DMS 273 (cell line): ENCODE results near the gene BDKRB2.
"Not testable (repeated sequence)": the region's sequence is repeated elsewhere in the genome, so short reads cannot be mapped to it uniquely, and the experiment has no call there.

ENCODE experiments used
- DNase-seq: peaks from one replicate; lab custom pipeline; 2025; ENCODE audit not compliant: unreplicated experiment; lab: John Stamatoyannopoulos, UW

BDKRB2 gene

DNA sequence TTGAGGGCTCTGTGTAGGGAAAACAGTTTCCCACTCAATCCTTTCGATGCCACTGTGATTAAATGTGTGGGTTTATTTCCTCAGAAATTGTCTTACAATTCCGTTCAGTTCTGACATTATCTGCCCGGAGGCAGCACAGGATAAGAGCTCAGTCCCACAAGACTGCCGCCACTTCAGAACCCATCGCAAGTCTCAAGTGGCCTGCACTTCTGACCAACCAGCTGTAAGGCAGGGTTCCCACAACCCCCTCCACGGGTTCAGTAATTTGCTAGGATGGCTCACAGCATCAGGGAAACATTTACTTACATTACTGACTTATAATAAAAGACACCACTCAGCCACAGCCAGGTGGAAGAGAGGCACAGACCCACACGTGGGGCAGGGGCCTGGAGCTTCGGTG lies 17.2 kb downstream of the BDKRB2 start:
- DNase-seq = no peak

DNA sequence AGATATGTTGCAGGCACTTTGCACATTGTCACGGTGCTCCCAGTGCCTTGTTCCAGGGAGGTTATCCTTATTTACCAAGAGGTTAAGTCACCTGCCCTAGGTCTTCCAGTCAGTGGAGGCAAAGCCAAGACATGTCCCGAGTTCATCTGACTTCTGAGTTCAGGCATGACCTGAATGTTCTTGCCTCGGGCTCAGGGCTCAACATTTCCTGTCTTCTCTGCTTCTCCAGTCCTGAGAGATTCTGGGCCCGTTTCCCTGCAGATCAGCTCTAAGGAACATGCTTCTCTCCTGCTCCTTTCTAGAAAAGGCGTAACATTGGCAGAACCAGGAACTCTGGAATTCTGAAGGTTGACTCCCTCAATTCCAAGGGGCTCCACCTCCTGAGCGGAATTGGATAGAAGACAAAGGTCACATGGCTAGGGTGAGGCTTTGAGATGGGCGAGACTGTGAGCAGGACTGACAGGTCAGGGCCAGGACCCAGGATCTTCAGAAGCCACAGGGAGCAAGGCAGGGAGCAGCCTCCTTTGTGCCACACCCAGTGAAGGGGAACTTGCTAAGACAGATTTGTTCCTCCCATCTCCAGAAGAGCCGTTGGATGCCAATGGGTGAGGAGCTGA lies 19.9 kb downstream of the BDKRB2 start:
- no peak for DNase-seq

DNA sequence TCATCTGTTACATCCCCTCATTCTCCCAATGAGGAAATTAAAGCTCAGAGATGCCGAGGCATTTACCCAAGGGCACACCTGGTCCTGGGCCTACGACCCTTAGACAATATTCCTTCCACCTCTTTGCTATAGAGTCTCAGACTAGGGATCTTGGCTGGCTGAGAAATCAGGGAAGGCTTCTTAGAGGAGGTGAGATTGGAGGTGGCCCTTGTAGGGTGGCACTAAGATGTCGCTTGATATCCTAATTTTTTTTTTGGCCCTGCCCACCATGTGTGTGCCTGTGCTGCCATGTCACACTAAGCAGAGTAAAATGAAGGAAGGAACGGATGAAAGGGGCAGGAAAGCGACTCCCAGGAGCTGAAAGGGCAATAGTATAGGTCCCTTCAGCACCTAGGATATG lies 20.6 kb downstream of the BDKRB2 start:
- DNase-seq = no peak

DNA sequence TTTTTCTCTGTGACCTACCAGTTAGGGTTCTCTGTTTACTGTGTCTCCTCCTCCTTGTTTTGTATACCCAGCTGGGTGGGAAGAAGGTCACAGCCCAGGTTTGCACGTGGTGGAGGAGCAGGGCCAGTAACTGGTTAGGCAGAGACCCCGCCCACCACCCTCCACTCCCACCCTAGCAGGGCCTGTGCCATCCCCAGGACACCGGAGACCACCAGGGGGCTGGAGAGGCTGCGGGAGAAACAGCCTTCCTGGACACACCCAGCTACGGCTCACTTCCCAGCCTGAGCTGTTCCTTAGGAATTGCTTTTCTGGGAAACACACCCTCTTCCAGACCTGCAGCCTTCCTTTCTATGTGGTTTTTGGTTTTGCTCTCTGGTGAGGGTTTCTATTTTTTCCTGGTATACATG lies 21.1 kb downstream of the BDKRB2 start:
- peak; percentile 33 for DNase-seq

DNA sequence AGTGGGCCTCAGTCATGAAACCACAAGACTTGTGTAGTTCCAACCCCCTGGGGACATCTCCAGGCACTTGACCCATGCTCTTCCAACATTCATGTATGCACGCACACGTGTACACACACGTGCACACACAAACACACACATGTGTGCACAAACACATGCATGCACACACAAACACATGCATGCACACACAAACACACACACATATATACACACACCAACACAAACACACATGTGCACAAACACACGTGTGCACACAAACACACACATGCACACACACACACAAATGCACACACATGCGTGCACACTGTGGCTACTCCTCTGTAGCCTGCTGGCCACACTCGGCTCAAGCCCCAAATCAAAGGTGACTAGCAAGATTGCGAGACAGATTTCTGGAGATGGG lies 22.8 kb downstream of the BDKRB2 start:
- no peak for DNase-seq

DNA sequence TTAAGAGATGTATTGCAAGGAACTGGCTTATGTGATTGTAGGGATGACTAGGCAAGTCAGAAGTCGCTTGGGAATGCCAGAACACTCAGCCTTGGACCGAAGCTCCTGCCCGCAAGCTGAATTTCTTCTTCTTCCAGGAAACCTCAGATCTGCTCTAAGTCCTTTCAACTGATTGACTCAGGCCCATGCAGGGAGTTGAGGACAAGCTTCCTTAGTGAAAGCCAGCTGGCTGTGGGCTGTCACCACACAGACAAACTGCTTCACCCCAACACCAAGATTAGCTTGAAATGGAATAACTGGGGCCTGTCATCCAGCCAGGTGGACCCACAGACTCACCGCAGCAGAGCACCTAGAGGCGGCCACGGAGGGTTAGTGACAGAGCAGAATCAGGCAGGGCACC lies 24.7 kb downstream of the BDKRB2 start:
- no peak for DNase-seq

DNA sequence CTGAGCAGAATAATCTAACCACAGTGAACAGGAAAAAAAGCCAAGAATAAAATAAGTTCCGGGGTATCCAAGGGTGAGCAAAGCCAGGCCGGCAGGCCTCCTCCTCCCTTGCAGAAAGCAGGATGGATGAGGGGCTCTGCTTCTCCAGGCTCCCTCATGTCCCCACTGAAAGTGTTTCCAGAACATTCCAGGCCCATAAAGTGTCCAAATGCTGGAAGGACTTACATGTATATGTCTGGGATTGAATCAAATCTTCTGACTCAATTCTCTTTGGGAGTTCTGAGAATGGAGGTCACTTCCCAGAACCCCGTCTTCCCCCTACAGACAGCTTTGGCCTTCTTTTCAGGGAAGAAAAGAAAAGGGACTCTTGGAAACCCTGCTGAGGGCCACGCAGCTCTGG lies 26.4 kb downstream of the BDKRB2 start:
- no peak for DNase-seq

DNA sequence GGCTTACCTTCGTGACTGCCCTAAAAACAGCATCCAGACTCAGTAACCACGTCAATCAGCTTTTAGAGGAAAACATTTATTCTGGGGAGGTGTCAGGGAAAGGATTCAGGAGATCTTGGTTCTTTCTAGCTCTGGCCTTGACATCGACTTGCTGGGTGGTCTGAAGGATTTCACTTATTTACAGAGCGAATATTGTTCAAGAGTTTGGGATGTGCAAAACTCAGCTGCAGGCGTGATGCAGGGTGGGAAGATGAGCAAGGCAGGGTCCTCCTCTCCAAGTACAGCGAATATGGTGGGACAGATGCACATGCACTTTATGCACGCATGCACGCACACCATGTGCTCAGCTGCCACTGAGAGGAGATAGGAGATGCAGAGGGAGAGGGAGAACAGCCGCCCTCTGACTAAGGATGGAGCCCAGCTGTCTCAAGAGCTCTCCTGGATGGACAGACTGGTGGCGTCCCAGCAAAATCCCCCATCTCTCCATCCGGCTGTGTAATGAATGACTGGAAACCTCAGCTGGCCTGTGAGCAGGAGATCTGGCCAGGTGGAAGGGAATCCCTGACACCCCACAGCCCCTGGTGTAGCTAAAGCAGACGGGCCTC lies 27.0 kb downstream of the BDKRB2 start:
- DNase-seq = peak; percentile 31

DNA sequence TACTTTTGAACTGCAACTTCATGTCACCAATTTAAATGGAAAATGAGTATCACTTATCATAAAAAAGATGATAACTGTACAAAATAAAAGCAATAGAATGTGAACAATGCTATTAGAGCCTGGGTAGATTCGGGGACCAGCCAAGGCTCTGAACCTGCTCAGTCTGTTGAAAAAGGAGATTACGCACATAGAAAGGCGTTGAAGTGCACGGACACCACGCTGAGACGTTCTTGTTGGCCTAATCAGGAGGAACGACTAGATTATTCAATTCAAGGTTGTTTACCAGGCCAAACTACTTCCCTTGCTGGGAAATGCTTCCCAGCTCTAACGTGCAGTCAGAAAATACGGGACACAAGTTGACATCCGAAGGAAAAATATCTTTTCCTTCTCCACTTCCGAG lies 27.9 kb downstream of the BDKRB2 start:
- DNase-seq = no peak

DNA sequence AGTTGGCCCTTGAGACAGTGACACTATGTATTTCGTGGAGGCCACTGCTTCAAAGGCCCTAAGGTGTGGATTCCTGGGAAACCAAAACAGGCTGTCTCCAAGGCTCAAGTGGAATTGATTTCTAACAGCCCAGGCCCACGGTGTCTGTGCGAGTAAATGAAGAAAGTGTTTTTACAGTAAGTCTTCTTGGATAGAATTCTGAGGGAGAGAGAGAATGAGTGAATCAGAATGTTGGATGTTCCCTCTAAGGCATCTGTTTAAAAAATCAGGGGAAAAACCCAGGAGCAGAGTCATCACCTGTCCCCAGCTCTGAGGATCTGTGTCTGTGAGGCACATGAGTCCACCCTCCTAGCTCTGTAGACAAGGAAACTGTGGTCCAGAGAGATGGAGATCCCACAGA lies 29.0 kb downstream of the BDKRB2 start:
- DNase-seq = no peak

DNA sequence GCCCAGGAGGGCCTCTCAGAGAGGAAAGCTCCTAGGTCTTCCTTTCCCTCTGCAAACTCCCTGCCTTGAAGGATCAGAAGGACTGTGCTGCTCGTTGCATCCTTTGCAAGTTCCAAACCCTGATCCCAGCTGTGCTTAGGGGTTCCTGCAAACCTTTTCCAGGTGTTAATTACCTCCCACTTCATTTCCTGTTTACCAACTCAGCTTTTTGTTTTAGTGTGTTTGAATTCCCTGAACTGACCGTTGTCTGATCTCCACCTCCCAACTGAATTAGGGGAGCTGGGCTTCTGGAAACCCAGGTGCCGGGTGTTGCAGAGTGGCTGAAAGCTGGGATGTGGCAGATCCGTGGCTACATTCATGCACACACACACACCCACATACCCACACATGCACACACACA lies 30.8 kb downstream of the BDKRB2 start:
- DNase-seq = no peak

DNA sequence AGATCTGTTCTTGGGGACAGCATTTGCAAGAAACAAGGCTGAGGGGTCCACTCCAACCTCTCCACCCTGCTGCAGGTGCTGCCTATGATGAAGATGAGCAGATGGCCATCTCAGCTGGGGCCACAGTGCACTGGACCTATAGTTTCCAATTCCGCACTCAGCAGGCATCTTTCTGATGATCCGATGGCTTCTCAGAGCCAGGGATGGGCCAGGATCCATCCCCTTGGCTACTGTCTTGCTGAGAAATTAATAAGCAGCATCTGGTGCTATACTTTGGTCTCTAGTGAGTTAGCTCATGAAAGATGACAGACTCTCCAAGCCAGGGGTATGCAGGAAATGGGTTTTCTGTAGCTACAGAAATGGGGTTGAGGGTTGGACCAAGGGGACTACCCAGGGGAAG lies 33.0 kb downstream of the BDKRB2 start:
- no peak for DNase-seq

DNA sequence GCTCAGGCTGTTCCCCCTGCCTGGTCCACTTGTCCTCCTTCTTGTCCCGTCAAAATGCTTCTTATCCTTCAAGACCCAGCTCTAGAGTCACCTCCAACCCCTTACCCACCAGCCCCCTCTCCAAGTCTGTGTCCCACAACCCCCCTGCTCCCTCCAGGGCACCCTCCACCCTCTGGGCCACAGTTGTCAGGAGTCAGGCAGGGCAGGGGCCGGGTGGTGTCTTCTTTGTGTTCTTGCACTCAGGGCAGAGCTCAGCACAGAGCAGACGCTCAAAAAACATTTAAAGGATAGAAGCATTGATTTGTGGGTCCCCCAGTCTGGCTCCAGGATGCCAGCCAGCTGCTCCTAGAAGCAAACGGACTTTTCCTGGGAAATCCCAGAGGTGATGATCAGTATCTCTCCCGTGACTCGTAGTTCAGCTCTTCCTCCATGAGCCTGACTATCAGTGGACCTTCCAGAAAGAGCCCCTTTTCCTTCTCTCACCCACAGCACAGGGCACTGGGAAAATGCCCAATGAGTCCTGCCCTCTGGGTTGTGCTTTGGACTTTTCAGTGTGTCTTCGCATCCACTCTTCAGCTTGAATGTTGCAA lies 34.1 kb downstream of the BDKRB2 start:
- DNase-seq = no peak

DNA sequence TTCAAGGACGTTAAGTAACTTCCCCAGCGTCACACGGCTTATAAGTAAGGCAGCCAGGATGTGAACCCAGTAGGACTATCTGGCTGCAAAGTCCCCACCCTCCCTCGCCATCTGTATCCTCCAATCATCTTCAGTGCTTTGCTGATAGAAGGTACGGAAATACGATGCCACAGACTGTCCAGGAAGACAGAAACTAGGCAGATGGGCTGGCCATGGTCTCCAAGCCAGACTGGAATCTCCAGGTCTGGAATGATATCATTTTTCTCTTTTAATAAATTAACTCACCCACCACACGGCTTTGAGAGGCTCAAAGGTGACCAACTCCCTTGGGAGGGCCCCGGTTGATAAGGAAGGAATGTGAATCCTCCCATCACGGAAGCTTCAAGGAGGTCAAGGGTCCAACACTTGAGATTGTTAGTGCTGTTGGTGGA lies 35.1 kb downstream of the BDKRB2 start:
- peak; percentile 23 for DNase-seq

DNA sequence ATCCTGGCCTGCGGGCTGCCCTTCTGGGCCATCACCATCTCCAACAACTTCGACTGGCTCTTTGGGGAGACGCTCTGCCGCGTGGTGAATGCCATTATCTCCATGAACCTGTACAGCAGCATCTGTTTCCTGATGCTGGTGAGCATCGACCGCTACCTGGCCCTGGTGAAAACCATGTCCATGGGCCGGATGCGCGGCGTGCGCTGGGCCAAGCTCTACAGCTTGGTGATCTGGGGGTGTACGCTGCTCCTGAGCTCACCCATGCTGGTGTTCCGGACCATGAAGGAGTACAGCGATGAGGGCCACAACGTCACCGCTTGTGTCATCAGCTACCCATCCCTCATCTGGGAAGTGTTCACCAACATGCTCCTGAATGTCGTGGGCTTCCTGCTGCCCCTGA lies 36.0 kb downstream of the BDKRB2 start:
- DNase-seq = no peak

DNA sequence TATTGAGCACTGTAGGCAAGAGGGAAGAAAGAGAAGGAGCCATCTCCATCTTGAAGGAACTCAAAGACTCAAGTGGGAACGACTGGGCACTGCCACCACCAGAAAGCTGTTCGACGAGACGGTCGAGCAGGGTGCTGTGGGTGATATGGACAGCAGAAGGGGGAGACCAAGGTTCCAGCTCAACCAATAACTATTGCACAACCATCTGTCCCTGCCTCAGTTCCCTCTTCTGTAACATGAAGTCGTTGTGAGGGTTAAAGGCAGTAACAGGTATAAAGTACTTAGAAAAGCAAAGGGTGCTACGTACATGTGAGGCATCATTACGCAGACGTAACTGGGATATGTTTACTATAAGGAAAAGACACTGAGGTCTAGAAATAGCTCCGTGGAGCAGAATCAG lies 37.5 kb downstream of the BDKRB2 start:
- DNase-seq = no peak

DNA sequence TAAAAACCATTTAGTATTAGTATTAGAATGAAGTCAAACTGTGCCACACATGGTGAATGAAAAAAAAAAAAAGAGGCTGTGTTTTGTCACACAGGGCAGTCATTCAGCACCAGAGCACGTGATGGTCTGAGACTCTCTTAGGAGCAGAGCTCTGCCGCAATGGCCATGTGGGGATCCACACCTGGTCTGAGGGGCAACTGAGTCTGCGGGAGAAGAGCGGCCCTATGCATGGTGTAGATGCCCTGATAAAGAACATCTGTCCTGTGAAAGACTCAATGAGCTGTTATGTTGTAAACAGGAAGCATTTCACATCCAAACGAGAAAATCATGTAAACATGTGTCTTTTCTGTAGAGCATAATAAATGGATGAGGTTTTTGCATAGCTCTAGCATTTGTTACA lies 39.1 kb downstream of the BDKRB2 start:
- no peak for DNase-seq

DNA sequence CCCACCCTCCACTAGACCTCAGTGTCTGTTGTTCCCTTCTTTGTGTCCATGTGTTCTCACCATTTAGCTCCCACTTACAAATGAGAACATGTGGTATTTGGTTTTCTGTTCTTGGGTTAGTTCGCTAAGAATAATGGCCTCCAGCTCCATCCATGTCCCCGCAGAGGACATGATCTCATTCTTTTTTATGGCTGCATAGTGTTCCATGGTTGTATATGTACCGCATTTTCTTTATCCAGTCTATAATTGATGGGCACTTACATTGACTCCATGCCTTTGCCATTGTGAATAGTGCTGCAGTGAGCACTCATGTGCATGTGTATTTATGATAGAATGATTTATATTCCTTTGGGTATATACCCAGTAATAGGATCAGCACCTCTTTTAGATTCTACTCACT lies 40.4 kb downstream of the BDKRB2 start:
- not testable (repeated sequence) for DNase-seq

DNA sequence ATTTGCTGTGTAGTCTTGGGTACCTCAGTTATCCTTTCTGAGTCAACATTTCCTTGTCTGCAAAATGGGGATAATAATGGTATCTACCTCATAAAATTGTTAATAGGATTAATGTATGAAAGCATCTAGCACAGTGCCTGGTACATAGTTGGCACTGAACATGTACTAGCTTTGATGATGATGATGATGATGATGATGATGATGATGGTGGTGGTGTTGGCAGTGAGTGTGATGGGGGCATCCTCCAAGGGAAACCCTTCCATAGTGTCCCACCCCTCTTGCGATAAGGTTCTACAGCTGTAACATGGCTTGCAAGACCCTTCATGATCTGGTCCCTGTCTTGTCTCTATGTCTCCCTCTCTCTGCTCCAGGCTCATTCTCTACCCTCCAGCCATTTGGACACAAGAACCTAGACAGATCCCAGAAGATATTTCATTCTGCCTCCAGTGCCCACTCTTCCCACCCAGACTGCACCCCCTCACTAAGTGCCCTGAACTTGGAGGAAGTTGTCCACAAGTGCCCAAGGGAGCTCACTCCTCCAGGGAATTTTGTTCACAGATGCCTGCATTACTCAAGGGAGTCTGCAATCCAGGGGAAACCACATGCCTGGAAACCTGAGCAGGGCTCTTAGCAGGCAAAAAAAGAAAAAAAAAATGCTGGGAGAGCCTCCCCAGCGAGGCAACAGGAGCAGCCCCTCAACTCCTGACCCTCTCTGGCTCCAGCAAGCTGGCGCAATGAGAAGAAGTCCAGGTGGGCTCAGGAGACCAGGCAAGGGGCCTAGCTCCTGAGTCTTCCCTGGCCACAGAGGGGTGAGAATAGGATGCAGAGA lies 41.3 kb downstream of the BDKRB2 start:
- DNase-seq = peak; percentile 29

DNA sequence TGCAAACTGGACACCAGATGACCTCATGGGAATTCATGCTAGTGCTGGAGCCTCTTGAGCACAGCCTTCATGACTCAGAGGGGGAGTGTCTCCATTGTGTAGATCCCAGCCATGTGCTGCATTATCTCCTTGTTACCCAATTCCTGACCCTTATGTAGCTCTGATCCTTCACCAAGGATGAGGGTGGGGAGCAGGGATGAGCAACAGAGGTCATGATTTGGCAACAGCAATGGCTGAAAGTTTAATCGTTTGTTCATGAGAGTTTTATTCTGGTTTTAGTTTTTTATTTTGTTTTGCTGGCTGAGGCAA lies 41.9 kb downstream of the BDKRB2 start:
- DNase-seq = peak; percentile 29

DNA sequence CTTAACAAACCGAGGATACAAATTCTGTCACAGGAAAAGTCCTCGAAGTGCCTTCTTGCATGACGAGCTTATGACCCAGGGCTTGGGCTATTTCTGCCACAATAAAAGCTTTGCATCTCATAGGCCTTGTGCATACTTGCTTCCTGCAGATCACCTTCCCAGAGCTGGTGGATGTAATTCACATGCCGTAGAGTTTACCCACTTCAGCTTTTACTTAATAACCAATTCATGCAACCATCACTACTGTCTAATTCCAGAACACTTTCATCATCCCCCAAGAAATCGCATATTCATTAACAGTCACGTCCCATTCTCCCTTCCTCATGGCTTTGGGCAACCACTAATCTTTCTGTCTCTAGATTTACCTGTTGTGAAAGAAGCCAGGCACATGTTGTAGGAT lies 42.4 kb downstream of the BDKRB2 start:
- no peak for DNase-seq

DNA sequence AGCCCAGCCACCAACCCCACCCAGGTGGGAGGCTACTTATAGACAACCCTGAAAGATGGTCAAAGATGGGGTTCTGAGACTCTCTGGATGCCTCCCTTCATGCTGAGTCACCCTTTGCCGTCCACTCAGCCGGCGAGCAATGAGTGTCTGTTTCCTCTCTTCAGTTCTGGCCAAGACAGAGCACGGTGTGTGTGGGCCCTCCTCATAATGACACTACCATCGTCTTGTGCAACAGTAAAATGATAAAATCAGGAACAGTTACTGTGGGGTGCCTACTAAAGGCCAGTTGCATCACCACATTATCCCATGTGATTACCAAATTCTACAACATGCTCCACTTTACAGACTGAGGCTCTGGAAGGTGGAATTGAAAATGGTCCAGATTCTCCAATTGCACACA lies 44.4 kb downstream of the BDKRB2 start:
- DNase-seq = no peak
